ENCODE measurements around the gene HUS1. TPM values are rescaled to one million over a fixed set of nuclear protein-coding genes. Genes with fewer than 3 reads are reported as not detected.

Gene HUS1
- total RNA-seq, 2 donors from 2014 or later, result 65.5 to 80.6 TPM

GRCh38 chr7:47967708-47968107 lies 11.7 kb downstream of the HUS1 start:
- Histone ChIP-seq H3K4me3 (no peak overlapping the region), H3K9me3 (no peaks in the 10 kb centered on the region), H3K27me3 (replicated peaks; ENCODE audit: insufficient read depth) (no peaks in the 10 kb centered on the region), H3K36me3 (peaks cover 50% of the 10 kb centered on the region), H3K4me1 (ENCODE audit: control insufficient read depth in 1 of 2, low read depth in 2 of 2) (no peaks in the 10 kb centered on the region), H3K27ac (no peak overlapping the region)
- ATAC-seq (ENCODE audit: insufficient number of reproducible peaks, low FRiP score, low read depth) (no peak), DNase-seq (ENCODE audit: low spot score) (no peak)
- no peak for TF ChIP-seq CTCF (IDR thresholded peaks at IDR 0.05)

GRCh38 chr7:47967123-47967522 lies 12.3 kb downstream of the HUS1 start:
- TF ChIP-seq CTCF (IDR thresholded peaks at IDR 0.05), result no peak
- peaks cover 52% of the 10 kb centered on the region for H3K36me3 ChIP-seq
- no peaks in the 10 kb centered on the region for H3K27me3 ChIP-seq (replicated peaks; ENCODE audit: insufficient read depth)
- DNase-seq (ENCODE audit: low spot score) (no peak), ATAC-seq (ENCODE audit: insufficient number of reproducible peaks, low FRiP score, low read depth) (no peak)
- no peak overlapping the region for H3K4me3 ChIP-seq
- no peaks in the 10 kb centered on the region for H3K9me3 ChIP-seq
- no peak overlapping the region for H3K27ac ChIP-seq
- H3K4me1 ChIP-seq (ENCODE audit: control insufficient read depth in 1 of 2, low read depth in 2 of 2), result no peaks in the 10 kb centered on the region

- peaks cover 61% of the 10 kb centered on the region for H3K36me3 ChIP-seq
- DNase-seq (ENCODE audit: low spot score) (no peak), ATAC-seq (ENCODE audit: insufficient number of reproducible peaks, low FRiP score, low read depth) (no peak)
- TF ChIP-seq CTCF (IDR thresholded peaks at IDR 0.05), result no peak
- H3K27ac ChIP-seq, result no peak overlapping the region
- H3K4me1 ChIP-seq (ENCODE audit: control insufficient read depth in 1 of 2, low read depth in 2 of 2), result no peaks in the 10 kb centered on the region
- no peaks in the 10 kb centered on the region for H3K9me3 ChIP-seq
- no peak overlapping the region for H3K4me3 ChIP-seq
- no peaks in the 10 kb centered on the region for H3K27me3 ChIP-seq (replicated peaks; ENCODE audit: insufficient read depth)
Observed at GRCh38 chr7:47965456-47965855, 14.0 kb downstream of the HUS1 start.

- no peaks in the 10 kb centered on the region for H3K27me3 ChIP-seq (replicated peaks; ENCODE audit: insufficient read depth)
- no peaks in the 10 kb centered on the region for H3K9me3 ChIP-seq
- ATAC-seq (ENCODE audit: insufficient number of reproducible peaks, low FRiP score, low read depth) (no peak), DNase-seq (ENCODE audit: low spot score) (no peak)
- TF ChIP-seq CTCF (IDR thresholded peaks at IDR 0.05), result no peak
- H3K36me3 ChIP-seq, result peaks cover 52% of the 10 kb centered on the region
- no peak overlapping the region for H3K27ac ChIP-seq
- no peak overlapping the region for H3K4me3 ChIP-seq
- no peaks in the 10 kb centered on the region for H3K4me1 ChIP-seq (ENCODE audit: control insufficient read depth in 1 of 2, low read depth in 2 of 2)
Observed at GRCh38 chr7:47962262-47962661, 17.2 kb downstream of the HUS1 start.

GRCh38 chr7:47957156-47957555 lies 22.3 kb downstream of the HUS1 start:
- no peaks in the 10 kb centered on the region for H3K4me1 ChIP-seq (ENCODE audit: control insufficient read depth in 1 of 2, low read depth in 2 of 2)
- no peaks in the 10 kb centered on the region for H3K27me3 ChIP-seq (replicated peaks; ENCODE audit: insufficient read depth)
- DNase-seq (ENCODE audit: low spot score), result no peak
- ATAC-seq (ENCODE audit: insufficient number of reproducible peaks, low FRiP score, low read depth), result no peak
- no peak for TF ChIP-seq CTCF (IDR thresholded peaks at IDR 0.05)
- H3K4me3 ChIP-seq, result no peak overlapping the region
- no peaks in the 10 kb centered on the region for H3K9me3 ChIP-seq
- H3K27ac ChIP-seq, result no peak overlapping the region
- H3K36me3 ChIP-seq, result peaks cover 9% of the 10 kb centered on the region

Measured in thoracic aorta (tissue), 2 donors.